ENCODE results near the gene ZXDC. TPM values are rescaled to one million over a fixed set of nuclear protein-coding genes. Genes with fewer than 3 reads are reported as not detected.

The ZXDC gene
- polyA plus RNA-seq, 1 donor, result 35.9 TPM

- Histone ChIP-seq H3K36me3 (ENCODE audit: control insufficient read depth, insufficient read depth, low read length) (no peaks in the 10 kb centered on the region), H3K9me3 (ENCODE audit: control insufficient read depth, low read depth, low read length) (no peaks in the 10 kb centered on the region), H3K4me1 (ENCODE audit: control insufficient read depth, insufficient read depth, low read length) (peaks cover 15% of the 10 kb centered on the region), H3K27me3 (ENCODE audit: control insufficient read depth, insufficient read depth, low read length) (peaks cover 2% of the 10 kb centered on the region), H3K4me3 (ENCODE audit: low read length) (no peak overlapping the region), H3K27ac (ENCODE audit: low read length) (peak overlapping the region; percentile 13)
- DNase-seq, result no peak
- no CpG with 5 or more reads among the region's 15 CpGs for WGBS (ENCODE audit: insufficient coverage, low lambda C conversion rate)
Observed at GRCh38 chr3:126482503-126483255, 7.0 kb upstream of the ZXDC start.

GRCh38 chr3:126481808-126482502 is 6.3 kb upstream of the ZXDC start:
- Histone ChIP-seq H3K36me3 (ENCODE audit: control insufficient read depth, insufficient read depth, low read length) (no peaks in the 10 kb centered on the region), H3K27ac (ENCODE audit: low read length) (peak overlapping the region; percentile 48), H3K9me3 (ENCODE audit: control insufficient read depth, low read depth, low read length) (no peaks in the 10 kb centered on the region), H3K27me3 (ENCODE audit: control insufficient read depth, insufficient read depth, low read length) (no peaks in the 10 kb centered on the region), H3K4me3 (ENCODE audit: low read length) (no peak overlapping the region), H3K4me1 (ENCODE audit: control insufficient read depth, insufficient read depth, low read length) (peaks cover 15% of the 10 kb centered on the region)
- peak; percentile 81 to 88 for DNase-seq
- no CpG with 5 or more reads among the region's 16 CpGs for WGBS (ENCODE audit: insufficient coverage, low lambda C conversion rate)

- Histone ChIP-seq H3K36me3 (ENCODE audit: control insufficient read depth, insufficient read depth, low read length) (no peaks in the 10 kb centered on the region), H3K4me1 (ENCODE audit: control insufficient read depth, insufficient read depth, low read length) (peaks cover 15% of the 10 kb centered on the region), H3K27ac (ENCODE audit: low read length) (no peak overlapping the region), H3K4me3 (ENCODE audit: low read length) (no peak overlapping the region), H3K9me3 (ENCODE audit: control insufficient read depth, low read depth, low read length) (no peaks in the 10 kb centered on the region), H3K27me3 (ENCODE audit: control insufficient read depth, insufficient read depth, low read length) (no peaks in the 10 kb centered on the region)
- no peak for DNase-seq
- no CpG with 5 or more reads among the region's 8 CpGs for WGBS (ENCODE audit: insufficient coverage, low lambda C conversion rate)
Observed at GRCh38 chr3:126480861-126481260, 5.2 kb upstream of the ZXDC start.

- Histone ChIP-seq H3K36me3 (ENCODE audit: control insufficient read depth, insufficient read depth, low read length) (no peaks in the 10 kb centered on the region), H3K27me3 (ENCODE audit: control insufficient read depth, insufficient read depth, low read length) (no peaks in the 10 kb centered on the region), H3K27ac (ENCODE audit: low read length) (no peak overlapping the region), H3K4me1 (ENCODE audit: control insufficient read depth, insufficient read depth, low read length) (peaks cover 15% of the 10 kb centered on the region), H3K9me3 (ENCODE audit: control insufficient read depth, low read depth, low read length) (no peaks in the 10 kb centered on the region), H3K4me3 (ENCODE audit: low read length) (no peak overlapping the region)
- DNase-seq, result no peak
- WGBS (ENCODE audit: insufficient coverage, low lambda C conversion rate), result no CpG with 5 or more reads among the region's 5 CpGs
Observed at GRCh38 chr3:126480206-126480605, 4.5 kb upstream of the ZXDC start.

GRCh38 chr3:126479642-126480041 is 4.0 kb upstream of the ZXDC start:
- DNase-seq, result no peak
- Histone ChIP-seq H3K36me3 (ENCODE audit: control insufficient read depth, insufficient read depth, low read length) (no peaks in the 10 kb centered on the region), H3K27ac (ENCODE audit: low read length) (no peak overlapping the region), H3K4me3 (ENCODE audit: low read length) (no peak overlapping the region), H3K27me3 (ENCODE audit: control insufficient read depth, insufficient read depth, low read length) (no peaks in the 10 kb centered on the region), H3K9me3 (ENCODE audit: control insufficient read depth, low read depth, low read length) (no peaks in the 10 kb centered on the region), H3K4me1 (ENCODE audit: control insufficient read depth, insufficient read depth, low read length) (peaks cover 15% of the 10 kb centered on the region)
- WGBS (ENCODE audit: insufficient coverage, low lambda C conversion rate), result 83% methylated on average over 1 of the region's 1 CpG

GRCh38 chr3:126478581-126479310 is 3.1 kb upstream of the ZXDC start:
- peaks cover 16% of the 10 kb centered on the region for H3K4me1 ChIP-seq (ENCODE audit: control insufficient read depth, insufficient read depth, low read length)
- no peak overlapping the region for H3K27ac ChIP-seq (ENCODE audit: low read length)
- WGBS (ENCODE audit: insufficient coverage, low lambda C conversion rate), result no CpG with 5 or more reads among the region's 14 CpGs
- H3K9me3 ChIP-seq (ENCODE audit: control insufficient read depth, low read depth, low read length), result no peaks in the 10 kb centered on the region
- no peaks in the 10 kb centered on the region for H3K36me3 ChIP-seq (ENCODE audit: control insufficient read depth, insufficient read depth, low read length)
- H3K4me3 ChIP-seq (ENCODE audit: low read length), result no peak overlapping the region
- no peaks in the 10 kb centered on the region for H3K27me3 ChIP-seq (ENCODE audit: control insufficient read depth, insufficient read depth, low read length)
- no peak for DNase-seq

- Histone ChIP-seq H3K4me3 (ENCODE audit: low read length) (no peak overlapping the region), H3K9me3 (ENCODE audit: control insufficient read depth, low read depth, low read length) (no peaks in the 10 kb centered on the region), H3K36me3 (ENCODE audit: control insufficient read depth, insufficient read depth, low read length) (peaks cover 6% of the 10 kb centered on the region), H3K4me1 (ENCODE audit: control insufficient read depth, insufficient read depth, low read length) (peaks cover 25% of the 10 kb centered on the region), H3K27me3 (ENCODE audit: control insufficient read depth, insufficient read depth, low read length) (no peaks in the 10 kb centered on the region), H3K27ac (ENCODE audit: low read length) (no peak overlapping the region)
- DNase-seq, result no peak
- WGBS (ENCODE audit: insufficient coverage, low lambda C conversion rate), result no CpG with 5 or more reads among the region's 4 CpGs
Observed at GRCh38 chr3:126477061-126477380, 1.3 kb upstream of the ZXDC start.

DNA sequence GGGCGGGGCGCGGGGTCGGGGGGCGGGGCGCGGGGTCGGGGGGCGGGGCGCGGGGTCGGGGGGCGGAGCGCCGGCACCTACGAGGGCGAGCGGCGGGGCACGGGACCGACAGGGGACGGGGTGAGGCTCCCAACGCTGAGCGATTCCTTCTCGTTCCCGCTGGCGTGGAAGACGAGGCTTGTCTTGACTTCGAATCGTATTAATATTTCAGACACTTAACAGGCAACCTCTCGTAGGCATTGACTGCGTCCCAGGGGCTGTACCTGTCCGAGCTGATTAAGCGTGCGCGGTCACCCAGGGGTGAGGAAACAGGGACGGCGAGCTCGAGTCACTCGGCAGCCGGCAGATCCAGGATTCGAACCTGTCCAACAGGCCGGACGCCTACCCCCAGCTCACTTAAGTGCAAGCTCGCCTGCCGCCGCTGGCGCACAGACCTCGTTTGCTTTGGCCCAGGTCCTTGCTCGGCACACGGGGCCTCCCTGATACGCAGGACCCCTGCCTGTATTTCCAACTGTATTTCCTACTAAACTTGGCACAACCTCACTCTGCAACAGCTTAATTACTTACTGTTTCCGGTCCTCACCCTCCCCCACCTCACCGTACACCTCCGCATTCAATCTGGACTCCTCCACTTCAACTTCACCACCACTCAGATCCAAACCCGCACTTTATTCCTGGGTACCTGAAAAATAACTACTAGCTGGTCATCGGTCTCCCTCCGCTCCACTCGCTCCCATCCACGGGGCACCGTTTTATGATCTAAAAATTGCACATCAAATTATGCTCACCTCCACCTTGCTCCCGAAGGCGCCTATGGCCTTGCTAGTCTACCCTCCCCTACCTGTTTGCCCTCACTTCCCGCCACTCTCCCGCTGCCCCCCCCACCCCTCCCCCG is 722 bp upstream of the ZXDC start:
- H3K9me3 ChIP-seq (ENCODE audit: control insufficient read depth, low read depth, low read length), result no peaks in the 10 kb centered on the region
- peak overlapping the region; percentile 83 for H3K4me3 ChIP-seq (ENCODE audit: low read length)
- H3K27me3 ChIP-seq (ENCODE audit: control insufficient read depth, insufficient read depth, low read length), result no peaks in the 10 kb centered on the region
- DNase-seq, result peak; percentile 42 to 75
- H3K4me1 ChIP-seq (ENCODE audit: control insufficient read depth, insufficient read depth, low read length), result peaks cover 23% of the 10 kb centered on the region
- 80% methylated on average over 3 of the region's 66 CpGs for WGBS (ENCODE audit: insufficient coverage, low lambda C conversion rate)
- H3K36me3 ChIP-seq (ENCODE audit: control insufficient read depth, insufficient read depth, low read length), result peaks cover 6% of the 10 kb centered on the region
- H3K27ac ChIP-seq (ENCODE audit: low read length), result peak overlapping the region; percentile 93

DNA sequence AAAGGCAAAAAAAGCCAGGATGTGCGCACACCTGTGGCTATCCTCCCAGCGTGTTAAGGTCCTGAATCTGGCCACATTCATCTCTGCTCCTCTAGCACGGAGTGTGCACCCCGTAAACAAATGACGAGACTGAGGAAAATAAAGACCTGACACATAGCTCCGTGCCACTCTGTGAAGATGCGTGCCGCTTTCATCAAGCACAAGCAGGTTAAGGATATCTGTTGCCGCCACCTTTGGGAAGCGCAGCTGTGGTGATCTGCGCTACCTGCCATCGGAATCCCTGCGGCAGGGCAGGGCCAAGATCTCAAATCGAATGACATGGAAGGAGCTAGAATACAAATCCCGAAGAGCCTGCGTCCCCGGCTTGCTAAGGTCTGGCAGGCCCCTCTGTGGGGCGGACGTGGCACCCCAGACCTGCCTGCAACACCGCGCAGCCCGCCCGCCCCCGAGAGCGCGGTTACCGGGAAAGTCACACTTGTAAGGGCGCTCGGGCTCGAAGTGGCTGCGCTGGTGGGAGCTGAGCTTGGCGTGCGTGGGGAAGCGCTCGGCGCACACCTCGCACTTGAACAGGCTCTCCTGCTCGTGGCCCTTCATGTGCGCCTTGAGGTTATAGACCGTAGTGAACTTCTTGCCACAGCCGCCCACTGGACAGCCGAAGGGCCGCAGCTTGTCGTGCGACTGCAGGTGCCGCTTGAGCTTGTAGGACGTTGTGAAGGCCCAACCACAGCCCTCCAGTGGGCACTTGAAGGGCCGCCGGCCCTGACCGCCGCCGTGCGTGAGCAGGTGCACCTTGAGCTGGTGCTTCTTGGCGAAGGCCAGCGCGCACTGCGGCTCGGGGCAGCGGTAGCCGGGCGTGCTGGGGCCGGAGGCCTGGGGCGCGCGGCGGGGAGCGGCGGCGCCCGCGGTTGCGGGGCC is 936 bp downstream of the ZXDC start:
- peak; percentile 37 to 75 for DNase-seq
- Histone ChIP-seq H3K4me3 (ENCODE audit: low read length) (peak overlapping the region; percentile 64), H3K27me3 (ENCODE audit: control insufficient read depth, insufficient read depth, low read length) (no peaks in the 10 kb centered on the region), H3K9me3 (ENCODE audit: control insufficient read depth, low read depth, low read length) (no peaks in the 10 kb centered on the region), H3K36me3 (ENCODE audit: control insufficient read depth, insufficient read depth, low read length) (peaks cover 23% of the 10 kb centered on the region), H3K4me1 (ENCODE audit: control insufficient read depth, insufficient read depth, low read length) (peaks cover 19% of the 10 kb centered on the region), H3K27ac (ENCODE audit: low read length) (peak overlapping the region; percentile 76)
- WGBS (ENCODE audit: insufficient coverage, low lambda C conversion rate), result 20% methylated on average over 1 of the region's 72 CpGs
